GM23338 (cell line): ENCODE data around the gene GPN2. TPM values are rescaled to one million over a fixed set of nuclear protein-coding genes. Genes with fewer than 3 reads are reported as not detected.

Experiments
- ATAC-seq: fragments of 200-7000 bp; cut with Tn5 transposase; 3 replicates; pipeline ENCODE4 v1.9.1; 2020
- DNase-seq: peaks from one replicate; pipeline ENCODE4 v3.0.0-alpha.2; 2015; ENCODE audit warnings: low spot score
- H2AFZ ChIP-seq: fragments of 200-600 bp; sonication (generic); 2 replicates; pipeline ENCODE4 v1.8.0; 2016; ENCODE audit warnings: antibody characterized with exemption, mild to moderate bottlenecking, moderate library complexity
- H3F3A ChIP-seq: fragments of 200-600 bp; sonication (generic); replicated peaks from 2 replicates; pipeline ENCODE4 v1.8.0; 2017; ENCODE audit warnings: antibody characterized with exemption, mixed run types, low read depth
- H3K27ac ChIP-seq: fragments of 200-600 bp; sonication (generic); 2 replicates; pipeline ENCODE4 v1.6.1; 2016; ENCODE audit warnings: low read depth
- H3K27me3 ChIP-seq: fragments of 200-600 bp; sonication (generic); 2 replicates; pipeline ENCODE4 v1.8.0; 2016; ENCODE audit warnings: mild to moderate bottlenecking, mixed run types, moderate library complexity; ENCODE audit not compliant: insufficient read depth
- H3K36me3 ChIP-seq: fragments of 200-600 bp; sonication (generic); 2 replicates; pipeline ENCODE4 v1.8.0; 2016; ENCODE audit warnings: mild to moderate bottlenecking; ENCODE audit not compliant: insufficient read depth
- H3K4me1 ChIP-seq: fragments of 200-600 bp; sonication (generic); 2 replicates; pipeline ENCODE4 v1.8.0; 2016; ENCODE audit warnings: mild to moderate bottlenecking, moderate library complexity; ENCODE audit not compliant: insufficient read depth
- H3K4me2 ChIP-seq: fragments of 200-600 bp; sonication (generic); 2 replicates; pipeline ENCODE4 v1.7.1; 2017; ENCODE audit warnings: mixed run types
- H3K4me3 ChIP-seq: fragments of 200-600 bp; sonication (generic); 2 replicates; pipeline ENCODE4 v1.6.1; 2016; ENCODE audit warnings: mixed run types
- H3K79me2 ChIP-seq: fragments of 200-600 bp; sonication (generic); replicated peaks from 2 replicates; pipeline ENCODE4 v1.8.0; 2017; ENCODE audit warnings: mild to moderate bottlenecking; ENCODE audit not compliant: insufficient read depth
- H3K9me2 ChIP-seq: fragments of 200-600 bp; sonication (generic); 2 replicates; pipeline ENCODE4 v1.8.0; 2017; ENCODE audit not compliant: insufficient read depth
- H4K20me1 ChIP-seq: fragments of 200-600 bp; sonication (generic); replicated peaks from 2 replicates; pipeline ENCODE4 v1.8.0; 2017; ENCODE audit warnings: mild to moderate bottlenecking; ENCODE audit not compliant: insufficient read depth
- H3K27ac Mint-ChIP-seq: 2 replicates; pipeline ENCODE4 v1.8.0; 2020; ENCODE audit warnings: inconsistent platforms, mild to moderate bottlenecking, moderate library complexity, mixed read lengths
- H3K27me3 Mint-ChIP-seq: 3 replicates; pipeline ENCODE4 v1.8.0; 2022; ENCODE audit warnings: low read depth, mild to moderate bottlenecking, moderate library complexity, mixed read lengths, inconsistent platforms; ENCODE audit not compliant: insufficient read depth, poor library complexity
- H3K36me3 Mint-ChIP-seq: 3 replicates; pipeline ENCODE4 v1.8.0; 2021; ENCODE audit warnings: low read depth, mild to moderate bottlenecking, inconsistent platforms, moderate library complexity, mixed read lengths
- H3K4me1 Mint-ChIP-seq: 3 replicates; pipeline ENCODE4 v1.8.0; 2020; ENCODE audit warnings: mild to moderate bottlenecking, inconsistent platforms, mixed read lengths
- H3K4me3 Mint-ChIP-seq: 3 replicates; pipeline ENCODE4 v1.8.0; 2021; ENCODE audit warnings: moderate library complexity, mild to moderate bottlenecking, inconsistent platforms, mixed read lengths
- H3K9me3 Mint-ChIP-seq: 3 replicates; pipeline ENCODE4 v1.8.0; 2020; ENCODE audit warnings: moderate library complexity, mild to moderate bottlenecking, inconsistent platforms, mixed read lengths
- CREB1 ChIP-seq: fragments of 250-450 bp; sonication (Bioruptor Pico); IDR thresholded peaks from 2 replicates; pipeline ENCODE4 v1.5.0; 2020; ENCODE audit warnings: low read depth, mild to moderate bottlenecking, moderate library complexity
- EZH2 ChIP-seq: fragments of 200-600 bp; sonication (generic); IDR thresholded peaks from one replicate; pipeline ENCODE4 v1.8.0; 2017; ENCODE audit warnings: antibody characterized with exemption, mild to moderate bottlenecking, low read depth; ENCODE audit not compliant: unreplicated experiment
- EZH2phosphoT487 ChIP-seq: fragments of 200-600 bp; sonication (generic); IDR thresholded peaks from one replicate; pipeline ENCODE4 v1.8.1; 2018; ENCODE audit warnings: antibody characterized with exemption; ENCODE audit not compliant: unreplicated experiment
- JUNB ChIP-seq: IDR thresholded peaks from one replicate; pipeline ENCODE4 v1.6.1; 2016; ENCODE audit warnings: antibody characterized with exemption; ENCODE audit not compliant: unreplicated experiment
- NANOG ChIP-seq: IDR thresholded peaks from 2 replicates; pipeline ENCODE4 v1.6.1; 2016; ENCODE audit warnings: antibody characterized with exemption, borderline replicate concordance
- POLR2AphosphoS5 ChIP-seq: IDR thresholded peaks from 2 replicates; pipeline ENCODE4 v1.6.1; 2016; ENCODE audit warnings: antibody characterized with exemption, low read depth
- STAT1 ChIP-seq: IDR thresholded peaks from one replicate; pipeline ENCODE4 v1.6.1; 2016; ENCODE audit warnings: antibody characterized with exemption; ENCODE audit not compliant: unreplicated experiment
- ZNF114 ChIP-seq: fragments of 250-450 bp; sonication (Bioruptor Pico); IDR thresholded peaks from 2 replicates; pipeline ENCODE4 v1.5.0; 2020; ENCODE audit warnings: mild to moderate bottlenecking, moderate library complexity
- ZNF331 ChIP-seq: fragments of 250-450 bp; sonication (Bioruptor Pico); IDR thresholded peaks from 2 replicates; pipeline ENCODE4 v1.5.0; 2020; ENCODE audit warnings: low read depth, mild to moderate bottlenecking, moderate library complexity
- polyA plus RNA-seq: library from polyadenylated mRNA; unstranded; fragments of >200 nt; fragmentation: Nextera tagmentation; extraction: Ambion mirVana; gene quantifications from 2 replicates; pipeline ENCODE4 v1.2.1, GENCODE V29; 2016
- total RNA-seq: library from RNA; depleted of rRNA; stranded (reverse); fragments of >200 nt; shearing (Covaris generic); gene quantifications from 2 replicates; pipeline ENCODE4 v1.2.3, GENCODE V29; 2014
- TF ChIP-seq, protein P1 (sequence below): IDR thresholded peaks from 2 replicates; pipeline ENCODE4 v1.6.1; 2016; ENCODE audit warnings: antibody characterized with exemption
- TF ChIP-seq, protein P2 (sequence below): fragments of 250-450 bp; sonication (Bioruptor Pico); IDR thresholded peaks from 2 replicates; pipeline ENCODE4 v1.5.0; 2020; ENCODE audit warnings: mild to moderate bottlenecking, moderate library complexity
- TF ChIP-seq, protein P3 (sequence below), 2 experiments: fragments of 200-600 bp in 1 of 2; sonication (generic) in 1 of 2; conservative IDR thresholded peaks; 2 replicates each; pipeline versions ENCODE4 v1.5.1 to v1.6.1; 2016 to 2017; ENCODE audit warnings: antibody characterized with exemption in 2 of 2, low read depth in 2 of 2, mild to moderate bottlenecking in 2 of 2, moderate library complexity in 1 of 2
- TF ChIP-seq, protein P4 (sequence below): IDR thresholded peaks from one replicate; pipeline ENCODE4 v1.6.1; 2018; ENCODE audit warnings: antibody characterized with exemption; ENCODE audit not compliant: unreplicated experiment

The GPN2 gene
- total and polyA plus RNA-seq, 2 experiments from 2014 or later = 10.1 to 19.4 TPM

DNA sequence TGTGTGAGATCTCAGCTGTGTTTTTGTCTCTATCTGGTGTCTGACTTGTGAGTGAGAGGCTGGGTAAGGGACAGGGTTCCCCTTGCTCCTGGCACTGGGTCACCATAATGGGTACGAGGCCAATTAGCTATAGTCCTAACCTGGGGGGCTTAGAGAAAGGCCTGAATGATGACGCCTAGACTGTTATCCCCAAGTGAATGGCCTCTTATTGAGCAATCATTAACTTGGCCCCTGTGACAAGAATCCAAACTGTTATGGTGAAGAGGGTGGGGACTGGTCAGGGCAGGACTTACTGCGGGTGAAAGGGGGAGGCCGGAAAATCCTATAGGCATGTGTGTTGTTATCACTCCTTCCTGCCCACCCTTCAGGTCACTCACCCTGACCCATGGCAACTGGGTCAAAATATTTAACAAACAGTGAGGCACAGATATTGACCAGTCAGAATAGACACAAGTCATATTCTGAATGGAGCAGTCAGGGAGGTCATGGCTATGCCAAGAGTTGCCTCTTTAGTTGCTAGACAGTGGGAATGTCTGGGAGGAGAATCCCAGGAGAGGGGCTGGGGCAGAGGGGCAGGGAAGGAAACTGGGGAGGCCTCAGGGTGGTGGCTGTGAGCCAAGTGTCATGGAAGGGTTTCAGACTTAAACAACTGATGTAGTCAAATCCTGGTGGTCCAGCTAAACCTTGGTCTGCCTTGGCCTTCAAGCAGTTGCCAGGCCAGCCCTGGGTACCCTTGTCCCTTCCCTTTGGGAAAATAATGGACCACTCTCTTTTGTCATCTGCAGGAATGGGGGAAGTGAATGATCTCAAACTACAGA, 20.5 kb upstream of the GPN2 start:
- Mint-ChIP-seq H3K4me1 (no peaks in the 10 kb centered on the region; the same call in 2 of the 3 replicates), H3K9me3 (no peaks in the 10 kb centered on the region), H3K27me3 (peaks cover 8% of the 10 kb centered on the region), H3K36me3 (no peaks in the 10 kb centered on the region), H3K4me3 (no peak overlapping the region), H3K27ac (no peak overlapping the region)
- Histone ChIP-seq H3K27me3 (no peaks in the 10 kb centered on the region), H3K4me1 (no peaks in the 10 kb centered on the region), H3K9me2 (no peaks in the 10 kb centered on the region), H3K36me3 (no peaks in the 10 kb centered on the region), H3K79me2 (no peaks in the 10 kb centered on the region), H2AFZ (no peak overlapping the region), H3K4me3 (no peak overlapping the region), H3F3A (no peaks in the 10 kb centered on the region), H3K27ac (no peak overlapping the region), H3K4me2 (no peak overlapping the region), H4K20me1 (no peaks in the 10 kb centered on the region)
- TF ChIP-seq EZH2 (no peak), JUNB (no peak), CREB1 (CRISPR knock-in tag) (no peak), ZNF331 (CRISPR knock-in tag) (no peak), POLR2AphosphoS5 (no peak), STAT1 (no peak), NANOG (no peak), EZH2phosphoT487 (no peak), ZNF114 (no peak)
- TF ChIP-seq, protein P1, sequence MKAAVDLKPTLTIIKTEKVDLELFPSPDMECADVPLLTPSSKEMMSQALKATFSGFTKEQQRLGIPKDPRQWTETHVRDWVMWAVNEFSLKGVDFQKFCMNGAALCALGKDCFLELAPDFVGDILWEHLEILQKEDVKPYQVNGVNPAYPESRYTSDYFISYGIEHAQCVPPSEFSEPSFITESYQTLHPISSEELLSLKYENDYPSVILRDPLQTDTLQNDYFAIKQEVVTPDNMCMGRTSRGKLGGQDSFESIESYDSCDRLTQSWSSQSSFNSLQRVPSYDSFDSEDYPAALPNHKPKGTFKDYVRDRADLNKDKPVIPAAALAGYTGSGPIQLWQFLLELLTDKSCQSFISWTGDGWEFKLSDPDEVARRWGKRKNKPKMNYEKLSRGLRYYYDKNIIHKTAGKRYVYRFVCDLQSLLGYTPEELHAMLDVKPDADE = no peak
- TF ChIP-seq, protein P2, sequence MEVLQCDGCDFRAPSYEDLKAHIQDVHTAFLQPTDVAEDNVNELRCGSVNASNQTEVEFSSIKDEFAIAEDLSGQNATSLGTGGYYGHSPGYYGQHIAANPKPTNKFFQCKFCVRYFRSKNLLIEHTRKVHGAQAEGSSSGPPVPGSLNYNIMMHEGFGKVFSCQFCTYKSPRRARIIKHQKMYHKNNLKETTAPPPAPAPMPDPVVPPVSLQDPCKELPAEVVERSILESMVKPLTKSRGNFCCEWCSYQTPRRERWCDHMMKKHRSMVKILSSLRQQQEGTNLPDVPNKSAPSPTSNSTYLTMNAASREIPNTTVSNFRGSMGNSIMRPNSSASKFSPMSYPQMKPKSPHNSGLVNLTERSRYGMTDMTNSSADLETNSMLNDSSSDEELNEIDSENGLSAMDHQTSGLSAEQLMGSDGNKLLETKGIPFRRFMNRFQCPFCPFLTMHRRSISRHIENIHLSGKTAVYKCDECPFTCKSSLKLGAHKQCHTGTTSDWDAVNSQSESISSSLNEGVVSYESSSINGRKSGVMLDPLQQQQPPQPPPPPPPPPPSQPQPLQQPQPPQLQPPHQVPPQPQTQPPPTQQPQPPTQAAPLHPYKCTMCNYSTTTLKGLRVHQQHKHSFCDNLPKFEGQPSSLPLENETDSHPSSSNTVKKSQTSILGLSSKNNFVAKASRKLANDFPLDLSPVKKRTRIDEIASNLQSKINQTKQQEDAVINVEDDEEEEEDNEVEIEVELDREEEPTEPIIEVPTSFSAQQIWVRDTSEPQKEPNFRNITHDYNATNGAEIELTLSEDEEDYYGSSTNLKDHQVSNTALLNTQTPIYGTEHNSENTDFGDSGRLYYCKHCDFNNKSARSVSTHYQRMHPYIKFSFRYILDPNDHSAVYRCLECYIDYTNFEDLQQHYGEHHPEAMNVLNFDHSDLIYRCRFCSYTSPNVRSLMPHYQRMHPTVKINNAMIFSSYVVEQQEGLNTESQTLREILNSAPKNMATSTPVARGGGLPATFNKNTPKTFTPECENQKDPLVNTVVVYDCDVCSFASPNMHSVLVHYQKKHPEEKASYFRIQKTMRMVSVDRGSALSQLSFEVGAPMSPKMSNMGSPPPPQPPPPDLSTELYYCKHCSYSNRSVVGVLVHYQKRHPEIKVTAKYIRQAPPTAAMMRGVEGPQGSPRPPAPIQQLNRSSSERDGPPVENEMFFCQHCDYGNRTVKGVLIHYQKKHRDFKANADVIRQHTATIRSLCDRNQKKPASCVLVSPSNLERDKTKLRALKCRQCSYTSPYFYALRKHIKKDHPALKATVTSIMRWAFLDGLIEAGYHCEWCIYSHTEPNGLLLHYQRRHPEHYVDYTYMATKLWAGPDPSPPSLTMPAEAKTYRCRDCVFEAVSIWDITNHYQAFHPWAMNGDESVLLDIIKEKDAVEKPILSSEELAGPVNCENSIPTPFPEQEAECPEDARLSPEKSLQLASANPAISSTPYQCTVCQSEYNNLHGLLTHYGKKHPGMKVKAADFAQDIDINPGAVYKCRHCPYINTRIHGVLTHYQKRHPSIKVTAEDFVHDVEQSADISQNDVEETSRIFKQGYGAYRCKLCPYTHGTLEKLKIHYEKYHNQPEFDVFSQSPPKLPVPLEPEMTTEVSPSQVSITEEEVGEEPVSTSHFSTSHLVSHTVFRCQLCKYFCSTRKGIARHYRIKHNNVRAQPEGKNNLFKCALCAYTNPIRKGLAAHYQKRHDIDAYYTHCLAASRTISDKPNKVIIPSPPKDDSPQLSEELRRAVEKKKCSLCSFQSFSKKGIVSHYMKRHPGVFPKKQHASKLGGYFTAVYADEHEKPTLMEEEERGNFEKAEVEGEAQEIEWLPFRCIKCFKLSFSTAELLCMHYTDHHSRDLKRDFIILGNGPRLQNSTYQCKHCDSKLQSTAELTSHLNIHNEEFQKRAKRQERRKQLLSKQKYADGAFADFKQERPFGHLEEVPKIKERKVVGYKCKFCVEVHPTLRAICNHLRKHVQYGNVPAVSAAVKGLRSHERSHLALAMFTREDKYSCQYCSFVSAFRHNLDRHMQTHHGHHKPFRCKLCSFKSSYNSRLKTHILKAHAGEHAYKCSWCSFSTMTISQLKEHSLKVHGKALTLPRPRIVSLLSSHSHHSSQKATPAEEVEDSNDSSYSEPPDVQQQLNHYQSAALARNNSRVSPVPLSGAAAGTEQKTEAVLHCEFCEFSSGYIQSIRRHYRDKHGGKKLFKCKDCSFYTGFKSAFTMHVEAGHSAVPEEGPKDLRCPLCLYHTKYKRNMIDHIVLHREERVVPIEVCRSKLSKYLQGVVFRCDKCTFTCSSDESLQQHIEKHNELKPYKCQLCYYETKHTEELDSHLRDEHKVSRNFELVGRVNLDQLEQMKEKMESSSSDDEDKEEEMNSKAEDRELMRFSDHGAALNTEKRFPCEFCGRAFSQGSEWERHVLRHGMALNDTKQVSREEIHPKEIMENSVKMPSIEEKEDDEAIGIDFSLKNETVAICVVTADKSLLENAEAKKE = no peak
- TF ChIP-seq, protein P3, sequence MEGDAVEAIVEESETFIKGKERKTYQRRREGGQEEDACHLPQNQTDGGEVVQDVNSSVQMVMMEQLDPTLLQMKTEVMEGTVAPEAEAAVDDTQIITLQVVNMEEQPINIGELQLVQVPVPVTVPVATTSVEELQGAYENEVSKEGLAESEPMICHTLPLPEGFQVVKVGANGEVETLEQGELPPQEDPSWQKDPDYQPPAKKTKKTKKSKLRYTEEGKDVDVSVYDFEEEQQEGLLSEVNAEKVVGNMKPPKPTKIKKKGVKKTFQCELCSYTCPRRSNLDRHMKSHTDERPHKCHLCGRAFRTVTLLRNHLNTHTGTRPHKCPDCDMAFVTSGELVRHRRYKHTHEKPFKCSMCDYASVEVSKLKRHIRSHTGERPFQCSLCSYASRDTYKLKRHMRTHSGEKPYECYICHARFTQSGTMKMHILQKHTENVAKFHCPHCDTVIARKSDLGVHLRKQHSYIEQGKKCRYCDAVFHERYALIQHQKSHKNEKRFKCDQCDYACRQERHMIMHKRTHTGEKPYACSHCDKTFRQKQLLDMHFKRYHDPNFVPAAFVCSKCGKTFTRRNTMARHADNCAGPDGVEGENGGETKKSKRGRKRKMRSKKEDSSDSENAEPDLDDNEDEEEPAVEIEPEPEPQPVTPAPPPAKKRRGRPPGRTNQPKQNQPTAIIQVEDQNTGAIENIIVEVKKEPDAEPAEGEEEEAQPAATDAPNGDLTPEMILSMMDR (conservative IDR thresholded peaks at IDR 0.05; ENCODE audit: low read depth in 2 of 2) = no peak
- TF ChIP-seq, protein P4, sequence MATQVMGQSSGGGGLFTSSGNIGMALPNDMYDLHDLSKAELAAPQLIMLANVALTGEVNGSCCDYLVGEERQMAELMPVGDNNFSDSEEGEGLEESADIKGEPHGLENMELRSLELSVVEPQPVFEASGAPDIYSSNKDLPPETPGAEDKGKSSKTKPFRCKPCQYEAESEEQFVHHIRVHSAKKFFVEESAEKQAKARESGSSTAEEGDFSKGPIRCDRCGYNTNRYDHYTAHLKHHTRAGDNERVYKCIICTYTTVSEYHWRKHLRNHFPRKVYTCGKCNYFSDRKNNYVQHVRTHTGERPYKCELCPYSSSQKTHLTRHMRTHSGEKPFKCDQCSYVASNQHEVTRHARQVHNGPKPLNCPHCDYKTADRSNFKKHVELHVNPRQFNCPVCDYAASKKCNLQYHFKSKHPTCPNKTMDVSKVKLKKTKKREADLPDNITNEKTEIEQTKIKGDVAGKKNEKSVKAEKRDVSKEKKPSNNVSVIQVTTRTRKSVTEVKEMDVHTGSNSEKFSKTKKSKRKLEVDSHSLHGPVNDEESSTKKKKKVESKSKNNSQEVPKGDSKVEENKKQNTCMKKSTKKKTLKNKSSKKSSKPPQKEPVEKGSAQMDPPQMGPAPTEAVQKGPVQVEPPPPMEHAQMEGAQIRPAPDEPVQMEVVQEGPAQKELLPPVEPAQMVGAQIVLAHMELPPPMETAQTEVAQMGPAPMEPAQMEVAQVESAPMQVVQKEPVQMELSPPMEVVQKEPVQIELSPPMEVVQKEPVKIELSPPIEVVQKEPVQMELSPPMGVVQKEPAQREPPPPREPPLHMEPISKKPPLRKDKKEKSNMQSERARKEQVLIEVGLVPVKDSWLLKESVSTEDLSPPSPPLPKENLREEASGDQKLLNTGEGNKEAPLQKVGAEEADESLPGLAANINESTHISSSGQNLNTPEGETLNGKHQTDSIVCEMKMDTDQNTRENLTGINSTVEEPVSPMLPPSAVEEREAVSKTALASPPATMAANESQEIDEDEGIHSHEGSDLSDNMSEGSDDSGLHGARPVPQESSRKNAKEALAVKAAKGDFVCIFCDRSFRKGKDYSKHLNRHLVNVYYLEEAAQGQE = no peak
- ATAC-seq (no peak), DNase-seq (no peak)
